NCI-H1436 (cell line): Measurements from ENCODE around the gene WSB2.

Source experiments
- DNase-seq: peaks from one replicate; lab custom pipeline; 2025; lab: John Stamatoyannopoulos, UW

Gene WSB2

DNA sequence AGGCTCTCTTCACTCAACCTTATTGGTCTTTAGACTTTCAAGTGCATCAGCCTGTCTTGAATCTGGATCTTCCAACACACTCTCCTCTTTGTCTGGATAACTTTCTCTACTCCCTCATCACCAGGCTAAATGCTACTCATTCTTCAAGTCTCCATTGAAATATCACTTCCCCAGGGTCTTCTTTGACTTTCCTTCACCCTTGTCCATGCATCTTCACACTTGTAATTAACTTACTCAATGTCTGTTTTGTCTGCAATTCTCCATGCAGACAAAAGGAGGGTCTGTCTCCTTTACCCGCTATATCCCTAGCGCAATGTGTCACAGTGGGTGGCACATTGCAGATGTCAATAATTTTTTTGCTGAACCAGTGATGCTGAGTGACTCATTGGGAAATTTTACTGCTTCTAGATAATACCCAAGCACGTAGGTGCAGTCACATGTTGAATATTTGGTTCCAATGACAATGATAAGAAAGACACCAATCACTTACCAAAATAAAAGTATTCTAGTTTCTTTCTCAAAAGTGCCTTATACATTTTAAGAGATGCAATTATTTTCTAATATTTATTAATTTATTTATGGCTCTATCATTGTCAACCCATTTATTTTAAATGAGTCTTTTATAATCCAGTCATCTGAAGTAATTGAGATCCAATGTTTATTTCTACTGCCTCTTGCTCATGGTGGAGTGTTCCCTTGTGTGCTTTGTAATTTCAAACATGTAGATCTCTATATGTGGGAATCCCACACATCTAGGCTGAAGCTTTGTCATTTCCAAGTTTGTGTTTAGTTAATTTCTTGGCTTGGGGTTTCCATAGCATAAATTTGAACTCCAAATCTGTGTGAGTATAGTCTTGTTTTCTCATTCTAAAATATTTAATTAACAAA, 66.2 kb downstream of the WSB2 start:
- no peak for DNase-seq

DNA sequence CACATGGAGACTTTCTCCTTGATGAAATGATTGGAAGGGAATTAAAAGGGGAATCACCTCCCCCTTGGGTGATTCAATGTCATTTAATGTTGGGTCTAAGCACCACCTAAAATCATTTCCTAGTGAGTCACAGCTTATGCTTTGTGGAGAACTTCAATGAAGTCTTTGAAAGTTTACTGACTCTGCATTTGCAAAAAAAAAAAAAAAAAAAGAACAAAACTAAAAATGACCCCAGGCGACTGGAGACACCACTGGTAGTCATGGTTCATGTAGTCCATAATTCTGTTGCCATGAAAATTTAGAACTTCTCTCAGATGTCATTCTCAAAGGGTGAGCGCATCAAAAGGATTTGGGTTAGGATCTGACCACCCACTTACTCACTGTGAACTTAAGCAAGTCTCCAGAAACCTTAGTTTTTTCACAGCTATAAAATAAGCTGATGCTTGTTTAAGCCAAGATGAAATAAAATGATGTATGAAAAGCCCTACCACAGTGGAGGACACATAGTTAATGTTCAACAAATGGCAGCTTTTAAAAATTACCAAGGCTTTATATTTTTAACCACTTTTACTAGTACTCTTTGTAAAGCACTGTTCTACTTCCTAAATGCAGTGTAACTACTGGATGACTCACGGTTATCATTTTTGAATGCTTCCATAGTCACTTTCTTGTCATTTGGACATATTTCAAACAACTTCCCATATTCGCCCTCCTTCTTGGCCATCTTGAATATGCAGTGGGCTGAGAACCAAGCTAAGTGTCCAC, 74.1 kb downstream of the WSB2 start:
- no peak for DNase-seq

DNA sequence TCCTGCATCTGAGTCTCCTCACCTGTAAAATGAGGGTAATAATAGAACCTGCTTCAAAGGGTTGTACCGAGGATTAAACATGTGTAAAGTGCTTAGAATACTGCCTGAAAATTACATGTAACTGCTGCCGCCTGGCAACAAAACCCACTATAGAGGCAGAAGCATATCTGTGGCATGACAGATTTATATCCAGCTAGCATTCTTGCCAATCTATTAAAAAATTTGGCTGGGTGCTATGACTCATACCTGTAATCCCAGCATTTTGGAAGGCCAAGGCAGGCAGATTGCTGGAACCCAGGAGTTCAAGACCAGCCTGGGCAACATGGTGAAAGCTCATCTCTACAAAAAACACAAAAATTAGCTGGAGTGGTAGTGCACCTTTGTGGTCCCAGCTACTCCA, 75.8 kb downstream of the WSB2 start:
- DNase-seq = no peak
